ENCODE measurements around the gene TCP10L.
"Not testable (repeated sequence)": the region's sequence is repeated elsewhere in the genome, so short reads cannot be mapped to it uniquely, and the experiment has no call there.

TCP10L gene

DNA sequence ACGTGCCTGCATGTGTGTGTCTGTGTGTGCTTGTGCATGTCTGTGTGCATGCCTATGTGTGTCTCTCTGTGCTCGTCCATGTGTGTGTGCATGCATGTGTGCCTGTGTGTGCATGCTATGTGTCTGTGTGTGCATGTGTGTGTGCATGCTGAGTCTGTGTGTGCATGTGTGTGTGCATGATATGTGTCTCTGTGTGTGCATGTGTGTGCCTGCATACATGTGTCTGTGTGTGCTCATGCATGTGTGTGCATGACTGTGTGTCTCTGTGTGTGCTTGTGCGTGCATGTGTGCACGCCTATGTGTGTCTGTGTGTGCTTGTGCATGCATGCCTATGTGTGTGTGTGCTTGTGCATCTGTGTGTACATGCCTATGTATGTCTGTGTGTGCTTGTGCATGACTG is 52.3 kb downstream of the TCP10L start:
- TF ChIP-seq, protein P1, sequence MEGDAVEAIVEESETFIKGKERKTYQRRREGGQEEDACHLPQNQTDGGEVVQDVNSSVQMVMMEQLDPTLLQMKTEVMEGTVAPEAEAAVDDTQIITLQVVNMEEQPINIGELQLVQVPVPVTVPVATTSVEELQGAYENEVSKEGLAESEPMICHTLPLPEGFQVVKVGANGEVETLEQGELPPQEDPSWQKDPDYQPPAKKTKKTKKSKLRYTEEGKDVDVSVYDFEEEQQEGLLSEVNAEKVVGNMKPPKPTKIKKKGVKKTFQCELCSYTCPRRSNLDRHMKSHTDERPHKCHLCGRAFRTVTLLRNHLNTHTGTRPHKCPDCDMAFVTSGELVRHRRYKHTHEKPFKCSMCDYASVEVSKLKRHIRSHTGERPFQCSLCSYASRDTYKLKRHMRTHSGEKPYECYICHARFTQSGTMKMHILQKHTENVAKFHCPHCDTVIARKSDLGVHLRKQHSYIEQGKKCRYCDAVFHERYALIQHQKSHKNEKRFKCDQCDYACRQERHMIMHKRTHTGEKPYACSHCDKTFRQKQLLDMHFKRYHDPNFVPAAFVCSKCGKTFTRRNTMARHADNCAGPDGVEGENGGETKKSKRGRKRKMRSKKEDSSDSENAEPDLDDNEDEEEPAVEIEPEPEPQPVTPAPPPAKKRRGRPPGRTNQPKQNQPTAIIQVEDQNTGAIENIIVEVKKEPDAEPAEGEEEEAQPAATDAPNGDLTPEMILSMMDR (conservative IDR thresholded peaks at IDR 0.05; ENCODE audit: low read length) = no peak
- DNase-seq (ENCODE audit: low read depth) = no peak
- H3K4me3 ChIP-seq (ENCODE audit: low read length) = no peak overlapping the region

DNA sequence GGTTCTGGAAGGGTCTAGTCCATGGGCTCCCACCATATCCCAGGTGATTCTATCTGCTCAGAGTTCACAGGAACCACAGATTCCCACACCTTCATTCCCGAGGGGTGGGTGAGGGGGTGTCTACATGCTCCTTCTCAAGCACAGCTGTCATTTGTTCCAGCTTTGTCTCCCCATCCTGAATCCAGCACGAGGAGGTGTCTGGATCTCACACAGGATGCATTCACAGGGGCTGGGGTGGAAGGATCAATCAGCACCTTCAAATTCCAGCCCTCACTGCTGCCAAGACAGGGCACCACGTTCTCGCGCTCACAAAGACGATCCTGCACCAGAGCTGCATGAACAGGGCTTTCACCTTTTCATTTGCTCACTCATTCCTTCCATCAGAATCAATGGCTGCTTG is 52.7 kb downstream of the TCP10L start:
- no peak for DNase-seq (ENCODE audit: low read depth)
- TF ChIP-seq, protein P1 (conservative IDR thresholded peaks at IDR 0.05; ENCODE audit: low read length) = no peak

DNA sequence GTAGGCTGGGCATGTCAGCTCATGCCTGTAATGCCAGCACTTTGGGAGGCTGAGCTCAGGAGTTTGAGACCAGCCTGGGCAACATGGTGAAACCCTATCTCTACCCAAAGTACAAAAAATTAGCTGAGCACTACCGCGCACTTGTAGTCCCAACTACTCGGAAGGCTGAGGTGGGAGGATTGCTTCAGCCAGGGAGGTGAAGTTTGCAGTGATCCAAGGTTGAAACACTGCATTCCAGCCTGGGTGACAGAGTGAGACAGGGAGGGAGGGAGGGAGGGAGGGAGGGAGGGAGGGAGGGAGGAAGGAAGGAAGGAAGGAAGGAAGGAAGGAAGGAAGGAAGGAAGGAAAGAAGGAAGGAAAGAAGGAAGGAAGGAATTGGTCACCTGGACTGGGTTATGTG is 53.8 kb downstream of the TCP10L start:
- not testable (repeated sequence) for H3K4me3 ChIP-seq (ENCODE audit: low read length); DNase-seq (ENCODE audit: low read depth)

More for the DNA sequence above, 52.7 kb downstream of the TCP10L start:
- no peak overlapping the region for H3K4me3 ChIP-seq (ENCODE audit: low read length)

DNA sequence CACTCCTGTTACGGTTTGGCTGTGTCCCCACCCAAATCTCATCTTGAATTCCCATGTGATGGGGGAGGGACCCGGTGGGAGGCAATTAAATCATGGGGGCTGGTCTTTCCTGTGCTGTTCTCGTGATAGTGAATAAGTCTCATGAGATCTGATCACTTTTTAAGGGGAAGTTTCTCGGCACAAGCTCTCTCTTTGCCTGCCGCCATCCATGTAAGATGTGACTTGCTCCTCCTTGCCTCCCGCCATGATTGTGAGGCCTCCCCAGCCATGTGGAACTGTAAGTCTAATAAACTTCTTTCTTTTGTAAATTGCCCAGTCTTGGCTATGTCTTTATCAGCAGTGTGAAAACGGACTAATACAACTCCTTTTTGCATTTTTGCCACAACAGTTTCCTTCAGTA is 54.5 kb downstream of the TCP10L start:
- DNase-seq (ENCODE audit: low read depth); H3K4me3 ChIP-seq (ENCODE audit: low read length): not testable (repeated sequence)

DNA sequence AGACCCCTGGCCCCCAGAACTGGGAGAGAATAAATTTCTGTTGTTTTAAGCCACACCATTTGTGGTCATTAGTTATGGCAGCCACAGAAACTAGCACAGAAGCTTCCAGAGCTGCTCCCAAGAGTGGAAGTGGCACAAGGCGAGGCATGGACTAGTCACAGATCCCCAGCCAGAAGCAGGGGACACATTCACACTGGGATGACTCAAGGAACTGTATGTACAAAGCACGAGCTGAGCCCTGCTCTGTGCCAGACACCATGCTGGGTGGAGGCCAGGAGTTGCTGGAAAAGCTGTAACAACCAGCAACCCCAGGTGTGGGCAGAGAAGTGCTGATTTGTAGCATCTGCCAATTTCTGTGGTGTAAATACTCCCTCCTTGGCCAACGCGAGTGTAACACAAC is 55.6 kb downstream of the TCP10L start:
- no peak for DNase-seq (ENCODE audit: low read depth)
- TF ChIP-seq, protein P1 (conservative IDR thresholded peaks at IDR 0.05; ENCODE audit: low read length) = no peak
- no peak overlapping the region for H3K4me3 ChIP-seq (ENCODE audit: low read length)

DNA sequence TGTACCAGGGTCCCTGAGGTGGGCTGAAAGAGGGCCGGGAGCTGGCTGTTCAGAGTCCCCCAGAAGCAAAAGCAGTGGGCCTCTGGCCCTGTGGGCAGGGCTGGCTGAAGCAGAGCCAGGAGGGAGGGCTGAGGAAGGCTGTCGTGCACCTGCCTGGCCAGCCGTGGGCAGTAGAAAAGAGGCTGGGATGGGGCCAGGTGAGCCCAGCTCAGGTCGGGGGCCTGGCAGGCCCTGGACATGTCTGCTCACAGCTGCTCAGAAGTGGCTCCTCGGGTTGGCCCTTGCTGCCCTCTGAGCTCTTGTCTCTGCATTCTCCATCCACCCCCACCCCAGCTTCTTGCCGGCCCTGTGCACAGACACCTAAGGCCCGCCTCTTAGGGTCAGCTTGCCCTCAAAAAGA is 60.0 kb downstream of the TCP10L start:
- TF ChIP-seq, protein P1 (conservative IDR thresholded peaks at IDR 0.05; ENCODE audit: low read length) = no peak
- no peak overlapping the region for H3K4me3 ChIP-seq (ENCODE audit: low read length)
- DNase-seq (ENCODE audit: low read depth) = no peak

DNA sequence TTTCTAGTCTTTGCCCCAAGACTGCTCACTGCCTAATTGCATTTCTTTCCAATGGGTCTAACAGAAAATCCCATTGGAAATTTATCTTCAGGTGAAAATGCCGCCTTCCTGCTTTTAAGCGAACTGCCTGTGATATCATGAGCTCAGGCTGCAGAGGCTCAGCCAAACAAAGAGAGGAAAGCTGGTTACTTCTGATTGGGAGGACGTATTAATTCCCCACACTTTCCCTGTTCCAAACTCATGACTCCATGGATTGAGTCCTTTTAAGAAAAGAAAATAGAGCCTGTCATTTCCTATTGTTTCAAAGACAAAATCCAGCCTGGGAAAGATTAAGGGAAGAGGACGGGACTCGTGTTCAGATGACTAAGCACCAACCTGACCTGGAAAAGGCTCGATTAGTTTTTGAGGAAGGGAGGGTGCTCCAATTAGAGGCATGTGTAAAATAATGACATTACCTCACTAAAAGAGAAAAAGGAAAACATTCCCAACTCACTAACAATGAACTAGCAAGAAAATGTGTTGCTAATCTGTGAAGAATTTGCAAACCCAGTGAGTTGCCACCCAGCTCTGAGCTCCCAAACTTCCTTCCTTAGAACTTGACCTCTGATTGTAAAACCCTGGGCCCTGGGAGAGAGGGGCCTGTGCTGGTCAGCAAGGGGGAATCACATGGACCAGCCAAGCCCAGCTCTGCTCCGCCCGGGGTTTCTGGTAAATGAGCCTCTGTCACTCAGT is 61.2 kb downstream of the TCP10L start:
- TF ChIP-seq, protein P1 (conservative IDR thresholded peaks at IDR 0.05; ENCODE audit: low read length) = no peak
- H3K4me3 ChIP-seq (ENCODE audit: low read length) = no peak overlapping the region
- DNase-seq (ENCODE audit: low read depth) = peak; percentile 86
